Fibroblast of lung (primary cell): ENCODE results near the gene TSACC. TPM values are rescaled to one million over a fixed set of nuclear protein-coding genes. Genes with fewer than 3 reads are reported as not detected.

ENCODE experiments used
- DNase-seq, 2 donors: peaks; one replicate each; pipeline versions ENCODE4 v3.0.0 to v3.0.0-alpha.2; 2010; ENCODE audit warnings: low read depth in 2 of 2
- H2AFZ ChIP-seq: 2 replicates; pipeline ENCODE4 v1.5.1; 2012; ENCODE audit warnings: low read length, control low read depth, inconsistent platforms
- H3K27ac ChIP-seq: 2 replicates; pipeline ENCODE4 v1.5.1; 2011; ENCODE audit warnings: low read length, control low read depth; ENCODE audit not compliant: insufficient read depth
- H3K27me3 ChIP-seq: 2 replicates; pipeline ENCODE4 v1.5.1; 2011; ENCODE audit warnings: mild to moderate bottlenecking, low read length; ENCODE audit not compliant: control insufficient read depth, insufficient read depth
- H3K36me3 ChIP-seq: 2 replicates; pipeline ENCODE4 v1.5.1; 2011; ENCODE audit warnings: low read length; ENCODE audit not compliant: control insufficient read depth, insufficient read depth
- H3K4me1 ChIP-seq: 2 replicates; pipeline ENCODE4 v1.5.1; 2011; ENCODE audit warnings: low read length; ENCODE audit not compliant: control insufficient read depth, insufficient read depth; ENCODE audit errors: extremely low read depth
- H3K4me2 ChIP-seq: 2 replicates; pipeline ENCODE4 v1.5.1; 2011; ENCODE audit warnings: low read length, control low read depth; ENCODE audit not compliant: insufficient read depth; ENCODE audit errors: extremely low read depth
- H3K4me3 ChIP-seq, 4 experiments: fragments of 200-600 bp in 1 of 4; sonication (generic) in 1 of 4; replicated peaks in 1 of 4; 2 replicates each; pipeline ENCODE4 v1.5.1; 2011 to 2016; ENCODE audit warnings: low read length in 4 of 4, low read depth in 3 of 4, mild to moderate bottlenecking in 3 of 4, control low read depth in 2 of 4, inconsistent platforms in 1 of 4, mixed read lengths in 1 of 4; ENCODE audit not compliant: insufficient read depth in 1 of 4; ENCODE audit errors: control extremely low read depth in 1 of 4
- H3K79me2 ChIP-seq: 2 replicates; pipeline ENCODE4 v1.5.1; 2012; ENCODE audit warnings: mild to moderate bottlenecking, low read length, inconsistent platforms; ENCODE audit not compliant: control insufficient read depth, insufficient read depth
- H3K9ac ChIP-seq: 2 replicates; pipeline ENCODE4 v1.5.1; 2011; ENCODE audit warnings: mild to moderate bottlenecking, low read length, control low read depth; ENCODE audit not compliant: insufficient read depth
- H3K9me3 ChIP-seq: 2 replicates; pipeline ENCODE4 v1.5.1; 2012; ENCODE audit warnings: low read depth, low read length; ENCODE audit not compliant: control insufficient read depth, insufficient read depth
- H4K20me1 ChIP-seq: 2 replicates; pipeline ENCODE4 v1.5.1; 2011; ENCODE audit warnings: low read length; ENCODE audit not compliant: control insufficient read depth, insufficient read depth; ENCODE audit errors: extremely low read depth
- CTCF ChIP-seq, 2 donors: IDR thresholded peaks in 1 of 2; conservative IDR thresholded peaks in 1 of 2; 1 replicate in 1 of 2; 2 replicates in 1 of 2; pipeline ENCODE4 v1.5.1; 2011 to 2012; ENCODE audit warnings: low read length in 2 of 2, control low read depth in 1 of 2, inconsistent platforms in 1 of 2, low read depth in 1 of 2, mild to moderate bottlenecking in 1 of 2
- EZH2 ChIP-seq: IDR thresholded peaks from 2 replicates; pipeline ENCODE4 v1.5.1; 2012; ENCODE audit warnings: low read length, control low read depth, mild to moderate bottlenecking; ENCODE audit errors: missing control alignments
- polyA minus RNA-seq: library from RNA; depleted of rRNA, polyadenylated mRNA; stranded (reverse); fragments of >200 nt; gene quantifications from 2 replicates; pipeline ENCODE4 v1.2.3, GENCODE V29; 2011; ENCODE audit warnings: low replicate concordance
- polyA plus RNA-seq, 2 donors: library from polyadenylated mRNA; depleted of rRNA in 1 of 2; stranded (reverse) in 1 of 2; unstranded in 1 of 2; fragments of >200 nt; gene quantifications; 2 replicates each; pipeline ENCODE4 v1.2.1, GENCODE V29; 2011 to 2012; ENCODE audit warnings: missing spikeins in 1 of 2
- total RNA-seq: library from RNA; depleted of rRNA; stranded (reverse); fragments of >200 nt; gene quantifications from 2 replicates; pipeline ENCODE4 v1.2.1, GENCODE V29; 2014

The TSACC gene
- total RNA-seq (0.50 TPM in 1 of 2 replicates, not detected in the other), polyA plus RNA-seq (0.50 and 0.54 TPM in 2 replicates), polyA minus RNA-seq (not detected in 2 replicates)
- 0.48 and 0.61 TPM in 2 replicates for polyA plus RNA-seq (2012)

- H3K27me3 ChIP-seq, result no peaks in the 10 kb centered on the region
- H3K4me3 ChIP-seq, result peak within 1 kb of the TSS; percentile 75 to 97 (median 94)
- peak within 1 kb of the TSS; percentile 82 for H3K27ac ChIP-seq
- peak; percentile 100 for DNase-seq
- TF ChIP-seq EZH2 (no peak), CTCF (conservative IDR thresholded peaks at IDR 0.05 in 1 of 2, IDR thresholded peaks at IDR 0.05 in 1 of 2; ENCODE audit: low read depth in 1 of 2, low read length in 2 of 2) (no peak)
- peak within 1 kb of the TSS; percentile 70 for H3K4me2 ChIP-seq
- no peaks in the 10 kb centered on the region for H3K4me1 ChIP-seq
- H3K36me3 ChIP-seq, result peaks cover 9% of the 10 kb centered on the region
- H3K9ac ChIP-seq, result peak within 1 kb of the TSS; percentile 43
- H2AFZ ChIP-seq, result peak within 1 kb of the TSS; percentile 95
- H3K9me3 ChIP-seq, result no peaks in the 10 kb centered on the region
- H3K79me2 ChIP-seq, result peaks cover 36% of the 10 kb centered on the region
- no peaks in the 10 kb centered on the region for H4K20me1 ChIP-seq
These were observed at the start of gene TSACC, which contains the start of gene CCT3 for GRCh38 chr1:156338180-156338976. TSACC (plus strand) TSS chr1:156338526; CDS start chr1:156339758, 1,232 bp downstream. CCT3 (minus strand) TSS chr1:156338292; CDS start chr1:156338184, 108 bp downstream.

- Histone ChIP-seq H3K79me2 (peaks cover 3% of the 10 kb centered on the region), H3K36me3 (peaks cover 10% of the 10 kb centered on the region), H2AFZ (no peak overlapping the region), H3K9ac (no peak overlapping the region), H3K27me3 (no peaks in the 10 kb centered on the region), H3K4me2 (no peak overlapping the region), H3K27ac (no peak overlapping the region), H3K4me1 (peaks cover 5% of the 10 kb centered on the region), H3K9me3 (no peaks in the 10 kb centered on the region), H4K20me1 (no peaks in the 10 kb centered on the region), H3K4me3 (no peak overlapping the region)
- no peak for DNase-seq
- TF ChIP-seq EZH2 (no peak), CTCF (conservative IDR thresholded peaks at IDR 0.05 in 1 of 2, IDR thresholded peaks at IDR 0.05 in 1 of 2; ENCODE audit: low read depth in 1 of 2, low read length in 2 of 2) (no peak)
These were observed 48.5 kb upstream of the TSACC start for GRCh38 chr1:156289857-156290256.

GRCh38 chr1:156291226-156292061, 46.9 kb upstream of the TSACC start:
- Histone ChIP-seq H3K9ac (peak overlapping the region; percentile 74), H4K20me1 (no peaks in the 10 kb centered on the region), H2AFZ (peak overlapping the region; percentile 94), H3K79me2 (peaks cover 6% of the 10 kb centered on the region), H3K4me3 (peak overlapping the region; percentile 57 to 69 (median 63)), H3K36me3 (peaks cover 4% of the 10 kb centered on the region), H3K27me3 (no peaks in the 10 kb centered on the region), H3K27ac (peak overlapping the region; percentile 73), H3K9me3 (no peaks in the 10 kb centered on the region), H3K4me1 (peaks cover 8% of the 10 kb centered on the region), H3K4me2 (peak overlapping the region; percentile 75)
- no peak for TF ChIP-seq EZH2
- no peak for TF ChIP-seq CTCF (conservative IDR thresholded peaks at IDR 0.05 in 1 of 2, IDR thresholded peaks at IDR 0.05 in 1 of 2; ENCODE audit: low read depth in 1 of 2, low read length in 2 of 2)
- peak; percentile 80 to 81 for DNase-seq
